AG04450 (cell line): ENCODE data around the gene STAB2. TPM values are rescaled to one million over a fixed set of nuclear protein-coding genes. Genes with fewer than 3 reads are reported as not detected.

Experiments
- CTCF ChIA-PET: fragments of 300-600, 350-600 bp; formaldehyde crosslinking; extraction: SDS; loops from one replicate; lab custom pipeline; 2022; ENCODE audit warnings: antibody characterized with exemption, inconsistent platforms; lab: Charles Lee
- POLR2A ChIA-PET: fragments of 350-600 bp; formaldehyde crosslinking; extraction: SDS; loops from one replicate; lab custom pipeline; 2021; ENCODE audit warnings: antibody characterized with exemption, inconsistent platforms; lab: Yijun Ruan, JAX
- DNase-seq: peaks from one replicate; pipeline ENCODE4 v3.0.0-alpha.2; 2011; ENCODE audit warnings: low read depth, low spot score
- H3K27ac ChIP-seq: one replicate; pipeline ENCODE4 v1.5.1; 2012; ENCODE audit warnings: low read depth, low read length, control low read depth
- H3K27me3 ChIP-seq: one replicate; pipeline ENCODE4 v1.6.0; 2012; ENCODE audit warnings: low read length; ENCODE audit not compliant: control insufficient read depth, insufficient read depth
- H3K4me3 ChIP-seq: 2 replicates; pipeline ENCODE4 v1.5.1; 2011; ENCODE audit warnings: mild to moderate bottlenecking, low read depth, low read length, control low read depth
- H3K9me3 ChIP-seq: 2 replicates; pipeline ENCODE4 v1.5.1; 2012; ENCODE audit warnings: low read length; ENCODE audit not compliant: control insufficient read depth, insufficient read depth
- polyA plus RNA-seq: library from polyadenylated mRNA; depleted of rRNA; stranded (reverse); fragments of >200 nt; gene quantifications from 2 replicates; pipeline ENCODE4 v1.2.3, GENCODE V29; 2011
- TF ChIP-seq, protein P1 (sequence below): IDR thresholded peaks from 2 replicates; pipeline ENCODE4 v1.5.1; 2011; ENCODE audit warnings: low read depth, low read length, control low read depth, inconsistent platforms

Gene STAB2
- polyA plus RNA-seq, 1 experiment, result not detected

DNA sequence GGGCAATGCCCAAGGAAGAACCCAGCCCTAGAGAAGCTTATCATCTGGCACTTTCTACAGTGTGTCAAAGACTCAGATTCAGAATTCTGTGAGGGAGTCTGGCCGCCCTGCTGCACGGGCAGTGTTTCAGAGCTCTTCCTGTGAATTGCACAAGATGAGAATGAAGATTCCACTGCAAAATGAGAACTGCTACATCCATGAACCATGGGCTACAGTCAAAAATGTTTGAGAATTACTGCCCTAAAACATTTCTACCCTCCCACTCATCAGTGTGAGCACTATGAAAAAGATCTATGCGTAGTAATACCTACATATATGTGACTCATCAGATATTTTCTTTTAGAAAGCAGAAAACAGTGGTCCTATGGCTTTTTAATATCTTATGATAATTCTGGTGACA is 104.0 kb downstream of the STAB2 start:
- Histone ChIP-seq H3K9me3 (no peaks in the 10 kb centered on the region), H3K4me3 (no peak overlapping the region), H3K27ac (no peak overlapping the region), H3K27me3 (peaks cover 3% of the 10 kb centered on the region)
- ChIA-PET CTCF (no interaction called here), POLR2A (no interaction called here)
- TF ChIP-seq, protein P1, sequence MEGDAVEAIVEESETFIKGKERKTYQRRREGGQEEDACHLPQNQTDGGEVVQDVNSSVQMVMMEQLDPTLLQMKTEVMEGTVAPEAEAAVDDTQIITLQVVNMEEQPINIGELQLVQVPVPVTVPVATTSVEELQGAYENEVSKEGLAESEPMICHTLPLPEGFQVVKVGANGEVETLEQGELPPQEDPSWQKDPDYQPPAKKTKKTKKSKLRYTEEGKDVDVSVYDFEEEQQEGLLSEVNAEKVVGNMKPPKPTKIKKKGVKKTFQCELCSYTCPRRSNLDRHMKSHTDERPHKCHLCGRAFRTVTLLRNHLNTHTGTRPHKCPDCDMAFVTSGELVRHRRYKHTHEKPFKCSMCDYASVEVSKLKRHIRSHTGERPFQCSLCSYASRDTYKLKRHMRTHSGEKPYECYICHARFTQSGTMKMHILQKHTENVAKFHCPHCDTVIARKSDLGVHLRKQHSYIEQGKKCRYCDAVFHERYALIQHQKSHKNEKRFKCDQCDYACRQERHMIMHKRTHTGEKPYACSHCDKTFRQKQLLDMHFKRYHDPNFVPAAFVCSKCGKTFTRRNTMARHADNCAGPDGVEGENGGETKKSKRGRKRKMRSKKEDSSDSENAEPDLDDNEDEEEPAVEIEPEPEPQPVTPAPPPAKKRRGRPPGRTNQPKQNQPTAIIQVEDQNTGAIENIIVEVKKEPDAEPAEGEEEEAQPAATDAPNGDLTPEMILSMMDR, result no peak
- no peak for DNase-seq

DNA sequence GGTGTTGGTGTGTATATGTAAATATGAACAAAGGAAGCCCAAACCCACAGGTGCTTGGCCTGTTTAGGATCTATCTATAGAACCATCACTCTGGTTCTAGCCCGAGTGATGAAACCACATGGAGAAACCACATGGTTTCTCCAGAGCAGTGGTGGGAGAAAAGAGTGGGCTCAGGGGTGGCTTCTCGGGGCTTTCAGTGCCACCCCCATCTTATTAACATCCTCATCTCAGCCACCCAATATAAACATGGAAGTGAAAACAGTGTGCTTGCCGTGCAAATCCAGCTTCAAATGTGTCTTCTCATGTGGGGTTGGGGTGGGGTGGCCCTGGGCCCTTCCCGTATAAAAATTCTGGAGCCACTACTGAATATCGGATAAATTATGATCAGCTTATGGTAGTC is 109.0 kb downstream of the STAB2 start:
- Histone ChIP-seq H3K27ac (peak overlapping the region; percentile 2), H3K4me3 (no peak overlapping the region), H3K27me3 (no peaks in the 10 kb centered on the region), H3K9me3 (no peaks in the 10 kb centered on the region)
- no peak for DNase-seq
- TF ChIP-seq, protein P1, result no peak
- POLR2A ChIA-PET, result no interaction called here
- CTCF ChIA-PET, result no interaction called here

- no peak overlapping the region for H3K4me3 ChIP-seq
- H3K27me3 ChIP-seq, result no peaks in the 10 kb centered on the region
- POLR2A ChIA-PET, result no interaction called here
- H3K27ac ChIP-seq, result no peak overlapping the region
- TF ChIP-seq, protein P1, result no peak
- CTCF ChIA-PET, result no interaction called here
- no peaks in the 10 kb centered on the region for H3K9me3 ChIP-seq
- no peak for DNase-seq
These were observed 111.1 kb downstream of the STAB2 start for GRCh38 chr12:103697971-103698751.

DNA sequence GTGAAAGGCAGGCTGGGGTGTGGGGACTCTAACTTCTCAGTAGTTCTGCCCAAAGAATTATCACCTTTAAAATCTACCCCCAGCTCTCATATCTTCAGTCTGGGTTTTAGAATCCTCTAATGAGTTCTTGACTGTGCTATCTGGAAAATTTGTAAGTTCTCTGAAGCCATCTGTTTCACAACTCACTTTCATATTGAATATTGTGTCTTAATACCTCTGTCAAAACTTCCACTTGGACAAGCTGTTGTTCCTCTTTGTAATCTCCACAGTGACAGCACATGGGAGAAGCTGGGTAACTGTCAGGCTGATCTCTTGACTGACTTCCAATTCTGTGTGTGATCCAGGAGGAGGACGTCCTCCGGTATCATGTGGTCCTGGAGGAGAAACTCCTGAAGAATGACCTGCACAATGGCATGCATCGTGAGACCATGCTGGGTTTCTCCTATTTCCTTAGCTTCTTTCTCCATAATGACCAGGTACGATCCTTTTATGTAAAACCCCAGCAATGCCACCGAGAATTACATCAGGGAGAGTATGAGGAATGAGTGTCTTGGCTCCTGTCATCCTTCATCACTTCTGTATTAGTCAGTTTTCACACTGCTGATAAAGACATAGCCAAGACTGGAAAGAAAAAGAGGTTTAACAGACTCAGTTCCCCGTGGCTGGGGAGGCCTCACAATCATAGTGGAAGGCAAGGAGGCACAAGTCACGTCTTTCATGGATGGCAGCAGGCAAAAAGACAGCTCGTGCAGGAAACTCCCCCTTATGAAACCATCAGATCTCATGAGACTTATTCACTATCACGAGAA is 111.9 kb downstream of the STAB2 start:
- Histone ChIP-seq H3K9me3 (no peaks in the 10 kb centered on the region), H3K27me3 (no peaks in the 10 kb centered on the region), H3K27ac (no peak overlapping the region), H3K4me3 (no peak overlapping the region)
- TF ChIP-seq, protein P1, result no peak
- ChIA-PET POLR2A (no interaction called here), CTCF (no interaction called here)
- no peak for DNase-seq

DNA sequence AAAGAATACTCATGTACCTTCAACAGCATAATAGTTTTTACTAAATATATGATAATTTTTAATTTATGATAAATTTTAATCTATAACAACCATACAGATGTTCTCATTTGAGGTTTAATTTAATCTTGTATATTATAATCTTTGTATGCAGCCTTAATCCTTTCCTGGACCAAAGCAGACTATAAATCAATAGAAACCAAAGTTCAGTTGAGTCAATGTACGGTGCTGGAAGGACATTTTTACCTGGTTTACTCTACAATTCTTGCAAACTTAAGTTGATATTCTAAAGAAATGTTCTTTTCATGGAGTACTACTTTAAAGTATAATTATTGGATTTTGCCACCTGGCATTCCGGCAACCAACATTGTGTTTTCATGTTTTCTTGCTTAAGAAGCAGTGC is 118.0 kb downstream of the STAB2 start:
- POLR2A ChIA-PET, result no interaction called here
- TF ChIP-seq, protein P1, result no peak

More for the DNA sequence above, 118.0 kb downstream of the STAB2 start:
- no peaks in the 10 kb centered on the region for H3K9me3 ChIP-seq
- no peak overlapping the region for H3K27ac ChIP-seq
- H3K4me3 ChIP-seq, result no peak overlapping the region
- no peak for DNase-seq
- peaks cover 13% of the 10 kb centered on the region for H3K27me3 ChIP-seq
- CTCF ChIA-PET, result no interaction called here
